PC-3 (cell line): ENCODE results near the gene CD8B2. TPM values are rescaled to one million over a fixed set of nuclear protein-coding genes. Genes with fewer than 3 reads are reported as not detected.
A peak's percentile ranks its signal among the peaks of the same experiment; 100 is the strongest.
"Not testable (repeated sequence)": the region's sequence is repeated elsewhere in the genome, so short reads cannot be mapped to it uniquely, and the experiment has no call there.

ENCODE experiments used
- ATAC-seq: fragments of 200-7000 bp; cut with Tn5 transposase; 2 replicates; pipeline ENCODE4 v1.9.1; 2020; ENCODE audit warnings: mild to moderate bottlenecking, moderate library complexity
- BruUV-seq: library from RNA; stranded (reverse); fragments of 400-500 nt; replicated peaks from 2 replicates; lab custom pipeline; 2021; lab: Mats Ljungman, UMichigan
- CTCF ChIA-PET: fragments of 300-600 bp; sonication (Branson Sonifier 250); formaldehyde crosslinking; loops from one replicate; lab custom pipeline; 2022; ENCODE audit warnings: antibody characterized with exemption; lab: Charles Lee
- POLR2A ChIA-PET: fragments of 300-600 bp; sonication (Branson Sonifier 250); formaldehyde crosslinking; loops from one replicate; lab custom pipeline; 2022; ENCODE audit warnings: antibody characterized with exemption; ENCODE audit not compliant: unreplicated experiment; lab: Charles Lee
- DNase-seq: peaks from one replicate; pipeline ENCODE4 v3.0.0-alpha.2; 2015
- H2AFZ ChIP-seq: fragments of 300-600 bp; sonication (generic); 2 replicates; pipeline ENCODE4 v1.6.0; 2016; ENCODE audit warnings: antibody characterized with exemption, low read length
- H3F3A ChIP-seq: fragments of 300-600 bp; sonication (generic); one replicate; pipeline ENCODE4 v1.6.0; 2017; ENCODE audit warnings: antibody characterized with exemption, low read length, control low read depth, mild to moderate bottlenecking; ENCODE audit not compliant: unreplicated experiment
- H3K27ac ChIP-seq: fragments of 300-600 bp; sonication (generic); 2 replicates; pipeline ENCODE4 v1.5.1; 2016; ENCODE audit warnings: mild to moderate bottlenecking, low read length
- H3K27me3 ChIP-seq: fragments of 300-600 bp; sonication (generic); 2 replicates; pipeline ENCODE4 v1.6.1; 2016; ENCODE audit warnings: low read length, mixed read lengths
- H3K36me3 ChIP-seq: fragments of 300-600 bp; sonication (generic); 2 replicates; pipeline ENCODE4 v1.6.1; 2016; ENCODE audit warnings: low read depth, mixed run types, low read length, mixed read lengths
- H3K4me1 ChIP-seq: fragments of 300-600 bp; sonication (generic); 2 replicates; pipeline ENCODE4 v1.5.1; 2016; ENCODE audit warnings: low read length; ENCODE audit not compliant: insufficient read depth
- H3K4me2 ChIP-seq: fragments of 300-600 bp; sonication (generic); 2 replicates; pipeline ENCODE4 v1.6.0; 2016; ENCODE audit warnings: low read length
- H3K4me3 ChIP-seq: fragments of 300-600 bp; sonication (generic); 2 replicates; pipeline ENCODE4 v1.5.1; 2016; ENCODE audit warnings: mild to moderate bottlenecking, low read length, mixed read lengths
- H3K79me2 ChIP-seq: fragments of 300-600 bp; sonication (generic); 2 replicates; pipeline ENCODE4 v1.6.1; 2017; ENCODE audit warnings: low read length, mixed read lengths
- H3K9ac ChIP-seq: fragments of 300-600 bp; sonication (generic); 2 replicates; pipeline ENCODE4 v1.6.0; 2016; ENCODE audit warnings: mild to moderate bottlenecking, low read length
- H3K9me2 ChIP-seq: fragments of 300-600 bp; sonication (generic); replicated peaks from 2 replicates; pipeline ENCODE4 v1.6.1; 2016; ENCODE audit warnings: mixed run types, low read length, mixed read lengths
- H3K9me3 ChIP-seq: fragments of 300-600 bp; sonication (generic); 2 replicates; pipeline ENCODE4 v1.6.1; 2016; ENCODE audit warnings: low read length, mixed read lengths
- H4K20me1 ChIP-seq: fragments of 300-600 bp; sonication (generic); 2 replicates; pipeline ENCODE4 v1.6.1; 2016; ENCODE audit warnings: low read length, mixed read lengths
- intact Hi-C: fragments of 100-400 bp; cut with micrococcal nuclease; formaldehyde crosslinking; loops from 2 replicates; pipeline ENCODE4 v1.9.0; 2023
- total RNA-seq: library from RNA; depleted of rRNA; stranded (reverse); fragments of >200 nt; gene quantifications from 2 replicates; pipeline ENCODE4 v1.2.3, GENCODE V29; 2014

The CD8B2 gene
- total RNA-seq, 1 experiment from 2014 or later: not detected

DNA sequence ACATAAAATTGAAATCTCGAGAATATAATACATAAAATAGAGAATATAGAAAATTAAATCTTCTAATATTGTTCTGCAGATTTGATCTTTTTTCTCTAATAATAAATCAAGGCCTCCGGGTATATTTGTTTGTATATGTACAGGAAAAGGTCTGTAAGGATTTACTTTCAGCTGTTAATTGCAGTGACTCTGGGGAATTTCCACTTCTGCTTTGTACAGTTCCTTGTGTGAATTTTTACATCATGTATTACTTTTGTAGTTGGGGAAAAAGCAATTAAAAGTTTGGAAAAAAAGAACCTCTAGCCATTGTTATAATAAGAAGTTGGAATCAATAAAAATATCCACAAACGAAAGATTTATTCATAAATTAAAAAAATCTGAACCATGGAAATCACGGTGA lies 23.6 kb downstream of the CD8B2 start:
- H3K4me1 ChIP-seq, CTCF ChIA-PET, H3K79me2 ChIP-seq, H3K4me2 ChIP-seq, H3K27ac ChIP-seq, H2AFZ ChIP-seq, ATAC-seq, H3K36me3 ChIP-seq, H3K27me3 ChIP-seq, H3K9me3 ChIP-seq, H3F3A ChIP-seq, H3K9me2 ChIP-seq, DNase-seq, H3K9ac ChIP-seq, intact Hi-C loops, H3K4me3 ChIP-seq, POLR2A ChIA-PET, H4K20me1 ChIP-seq, BruUV-seq: not testable (repeated sequence)

DNA sequence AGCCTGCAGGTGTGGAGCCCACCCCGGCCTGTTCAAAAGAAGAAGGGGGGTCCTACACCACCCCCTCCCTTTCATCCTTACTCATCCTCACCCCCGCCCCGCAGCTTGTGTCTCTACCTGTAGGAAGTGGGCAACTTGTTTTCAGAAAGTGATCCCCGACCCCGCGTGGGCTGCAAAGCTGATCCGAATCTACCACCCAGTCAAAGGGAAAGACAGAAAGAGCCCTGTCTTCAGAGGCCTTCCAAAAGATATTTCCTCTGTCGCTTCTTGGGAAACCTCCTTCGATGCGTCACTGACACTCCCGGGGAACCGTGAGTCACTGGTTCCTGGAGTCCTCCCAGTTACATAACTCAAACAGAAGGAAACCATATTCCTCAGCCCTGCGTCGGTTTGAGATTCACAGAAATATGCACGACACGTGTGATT lies 24.3 kb downstream of the CD8B2 start:
- H3F3A ChIP-seq, BruUV-seq, H3K9me2 ChIP-seq, H3K4me1 ChIP-seq, H3K79me2 ChIP-seq, H3K9me3 ChIP-seq, POLR2A ChIA-PET, H4K20me1 ChIP-seq, intact Hi-C loops, H3K36me3 ChIP-seq, H3K27me3 ChIP-seq, CTCF ChIA-PET: not testable (repeated sequence)
- H2AFZ ChIP-seq: peak overlapping the region; percentile 77; the same call in 1 of the 2 replicates
- H3K9ac ChIP-seq: peak overlapping the region; percentile 37; the same call in 1 of the 2 replicates
- H3K4me2 ChIP-seq: peak overlapping the region; percentile 78
- H3K27ac ChIP-seq: peak overlapping the region; percentile 53
- H3K4me3 ChIP-seq: peak overlapping the region; percentile 61; the same call in 1 of the 2 replicates
- ATAC-seq (peak; percentile 96), DNase-seq (peak; percentile 88)

DNA sequence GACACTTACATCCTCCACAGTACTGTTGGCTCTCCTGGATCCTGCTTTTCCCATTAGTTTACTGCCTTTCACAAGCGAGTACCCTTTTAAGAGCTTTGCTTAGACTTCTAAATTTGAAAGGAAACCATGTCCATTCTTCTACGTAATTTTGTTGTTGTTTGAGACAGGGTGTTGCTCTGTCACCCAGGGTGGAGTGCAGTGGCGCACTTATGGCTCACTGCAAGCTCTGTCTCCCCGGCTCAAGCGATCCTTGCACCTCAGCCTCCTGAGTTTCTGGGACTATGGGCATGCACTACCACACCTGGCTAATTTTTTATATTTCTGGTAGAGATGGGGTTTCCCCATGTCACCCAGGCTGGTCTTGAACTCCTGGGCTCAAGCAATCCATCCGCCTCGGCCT lies 24.8 kb downstream of the CD8B2 start:
- H3K36me3 ChIP-seq, intact Hi-C loops, H3K79me2 ChIP-seq, DNase-seq, H3F3A ChIP-seq, H3K9me3 ChIP-seq, POLR2A ChIA-PET, BruUV-seq, H3K27me3 ChIP-seq, H3K4me1 ChIP-seq, H4K20me1 ChIP-seq, CTCF ChIA-PET, H3K9me2 ChIP-seq: not testable (repeated sequence)
- Histone ChIP-seq H3K4me2 (peak overlapping the region; percentile 78), H2AFZ (peak overlapping the region; percentile 77), H3K9ac (0 out of 2 replicates have a peak overlapping the region, but pooled peaks have one; percentile 37), H3K4me3 (peak overlapping the region; percentile 61), H3K27ac (peak overlapping the region; percentile 53)
- ATAC-seq: peak; percentile 47

DNA sequence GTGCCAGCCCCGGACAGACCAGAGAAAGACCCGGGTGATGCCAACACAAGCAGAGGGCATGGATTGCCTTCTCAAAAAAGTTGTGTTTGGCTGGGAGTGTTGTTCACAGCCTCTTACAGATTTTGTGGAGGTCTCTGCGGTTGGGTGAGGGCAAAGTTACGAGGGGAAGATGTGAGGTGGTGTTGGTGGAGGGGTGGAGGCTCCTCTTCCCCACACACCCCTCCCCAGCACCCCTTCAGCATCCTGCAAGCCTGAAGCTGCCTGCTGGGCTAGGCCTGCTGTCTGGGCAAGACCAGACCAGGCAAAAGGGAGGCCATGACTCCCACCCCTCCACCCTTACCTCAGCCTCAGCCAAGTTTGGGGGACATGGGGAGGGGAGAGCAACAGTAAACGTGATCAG lies 26.2 kb downstream of the CD8B2 start:
- DNase-seq, intact Hi-C loops, H3K9ac ChIP-seq, ATAC-seq, H3F3A ChIP-seq, H3K9me3 ChIP-seq, H3K9me2 ChIP-seq, POLR2A ChIA-PET, H3K36me3 ChIP-seq, H4K20me1 ChIP-seq, CTCF ChIA-PET, H3K4me3 ChIP-seq, H2AFZ ChIP-seq, H3K27ac ChIP-seq, BruUV-seq, H3K79me2 ChIP-seq, H3K4me1 ChIP-seq, H3K4me2 ChIP-seq: not testable (repeated sequence)
- H3K27me3 ChIP-seq: peaks cover 11% of the 10 kb centered on the region; the same call in 1 of the 2 replicates

DNA sequence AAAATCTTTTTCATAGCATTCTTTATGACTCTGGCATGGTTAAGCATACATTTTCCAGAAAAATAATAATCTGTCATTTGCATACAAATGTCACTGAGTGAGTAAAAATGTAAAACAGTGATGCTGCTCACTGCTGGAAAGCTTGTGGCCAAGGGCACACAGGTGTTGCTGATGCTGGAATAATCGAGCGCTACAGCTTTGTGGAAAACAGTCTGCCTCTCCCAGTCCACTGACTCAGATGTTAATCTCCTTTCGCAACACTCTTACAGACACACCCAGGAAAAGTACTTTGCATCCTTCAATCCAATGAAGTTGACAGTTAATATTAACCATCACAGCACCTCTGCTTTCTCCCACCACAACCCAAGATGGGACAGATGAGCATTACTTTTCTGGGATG lies 27.7 kb downstream of the CD8B2 start:
- intact Hi-C loops, H3K9me2 ChIP-seq, H3K36me3 ChIP-seq, H3K79me2 ChIP-seq, H4K20me1 ChIP-seq, H3K4me2 ChIP-seq, H3K4me1 ChIP-seq, H3K9ac ChIP-seq, H3K9me3 ChIP-seq, ATAC-seq, CTCF ChIA-PET, H2AFZ ChIP-seq, H3K27ac ChIP-seq, H3K4me3 ChIP-seq, BruUV-seq, H3F3A ChIP-seq: not testable (repeated sequence)
- POLR2A ChIA-PET: interaction anchor here (0.5 kb wide), 1 partner anchor 14 kb away, joined by 4 read pairs; no protein-coding TSS in a partner anchor
- H3K27me3 ChIP-seq: peaks cover 24% of the 10 kb centered on the region
- DNase-seq: peak; percentile 51
